CD4-positive, alpha-beta memory T cell (primary cell): Measurements from ENCODE around the gene BARD1. TPM values are rescaled to one million over a fixed set of nuclear protein-coding genes. Genes with fewer than 3 reads are reported as not detected.

ENCODE experiments used
- CTCF ChIA-PET: fragments of 350-600 bp; sonication (Branson Sonifier 250); formaldehyde crosslinking; loops from one replicate; lab custom pipeline; 2021; ENCODE audit warnings: inconsistent platforms; ENCODE audit not compliant: partially characterized antibody; lab: Charles Lee
- POLR2A ChIA-PET: fragments of 350-600 bp; sonication (Branson Sonifier 250); formaldehyde crosslinking; loops from one replicate; lab custom pipeline; 2021; ENCODE audit not compliant: partially characterized antibody; lab: Charles Lee
- DNase-seq, 5 donors: peaks; one replicate each; pipeline versions ENCODE4 v3.0.0 to v3.0.0-alpha.2; 2020 to 2022; ENCODE audit warnings: mixed read lengths in 1 of 5
- H3K27ac ChIP-seq: one replicate; pipeline ENCODE4 v1.7.0; 2013; ENCODE audit warnings: low read depth, low read length
- H3K27me3 ChIP-seq: 2 replicates; pipeline ENCODE4 v1.7.0; 2013; ENCODE audit warnings: mild to moderate bottlenecking, low read length, moderate library complexity; ENCODE audit not compliant: insufficient read depth
- H3K36me3 ChIP-seq: 2 replicates; pipeline ENCODE4 v1.7.0; 2013; ENCODE audit warnings: mild to moderate bottlenecking, low read length, moderate library complexity; ENCODE audit not compliant: insufficient read depth
- H3K4me1 ChIP-seq: 2 replicates; pipeline ENCODE4 v1.7.0; 2013; ENCODE audit warnings: mild to moderate bottlenecking, low read length, moderate library complexity; ENCODE audit not compliant: insufficient read depth
- H3K4me3 ChIP-seq, 2 donors: one replicate each; pipeline ENCODE4 v1.7.0; 2013; ENCODE audit warnings: low read length in 2 of 2, mild to moderate bottlenecking in 1 of 2
- H3K9me3 ChIP-seq, 2 donors: one replicate each; pipeline ENCODE4 v1.7.0; 2013; ENCODE audit warnings: low read length in 2 of 2, control low read depth in 1 of 2; ENCODE audit not compliant: control insufficient read depth in 1 of 2
- H3K27ac Mint-ChIP-seq, 7 donors: one replicate each; pipeline ENCODE4 v1.8.0; 2020 to 2021; ENCODE audit warnings: mixed read lengths in 7 of 7, mild to moderate bottlenecking in 6 of 7, inconsistent platforms in 3 of 7, moderate library complexity in 3 of 7
- H3K27me3 Mint-ChIP-seq, 2 donors: one replicate each; pipeline ENCODE4 v1.8.0; 2020 to 2021; ENCODE audit warnings: mixed read lengths in 2 of 2
- H3K36me3 Mint-ChIP-seq, 2 donors: one replicate each; pipeline ENCODE4 v1.8.0; 2020 to 2021; ENCODE audit warnings: mixed read lengths in 2 of 2, inconsistent platforms in 1 of 2, mild to moderate bottlenecking in 1 of 2
- H3K4me1 Mint-ChIP-seq, 4 donors: one replicate each; pipeline ENCODE4 v1.8.0; 2020 to 2021; ENCODE audit warnings: mixed read lengths in 4 of 4, mild to moderate bottlenecking in 1 of 4
- H3K4me3 Mint-ChIP-seq, 8 donors: one replicate each; pipeline ENCODE4 v1.8.0; 2020 to 2021; ENCODE audit warnings: mixed read lengths in 8 of 8, mild to moderate bottlenecking in 7 of 8, moderate library complexity in 6 of 8, inconsistent platforms in 3 of 8
- H3K9me3 Mint-ChIP-seq, 8 donors: one replicate each; pipeline ENCODE4 v1.8.0; 2020 to 2021; ENCODE audit warnings: mixed read lengths in 8 of 8, mild to moderate bottlenecking in 5 of 8, inconsistent platforms in 3 of 8, moderate library complexity in 1 of 8
- intact Hi-C: fragments of 100-400 bp; cut with micrococcal nuclease; formaldehyde crosslinking; loops from one replicate; pipeline ENCODE4 v1.15.1; 2023
- polyA plus RNA-seq, 2 donors: library from polyadenylated mRNA; unstranded; fragments of 300-500 nt; fragmentation: Illumina TruSeq; gene quantifications; one replicate each; pipeline ENCODE4 v1.2.3, GENCODE V29; 2021
- total RNA-seq, 2 experiments: library from RNA; stranded (reverse); gene quantifications; one replicate each; pipeline ENCODE4 v1.2.3, GENCODE V29; 2021

The BARD1 gene
- total and polyA plus RNA-seq, 4 experiments from 2014 or later = 5.2 to 9.2 (median 7.1) TPM

GRCh38 chr2:214715025-214715424, 94.5 kb downstream of the BARD1 start:
- H3K4me1 Mint-ChIP-seq = peaks cover 0 to 16% (median 12%) of the 10 kb centered on the region in 4 donors
- H3K36me3 Mint-ChIP-seq = peaks cover 7 to 18% of the 10 kb centered on the region in 2 donors
- H3K4me1 ChIP-seq = no peaks in the 10 kb centered on the region
- peaks cover 0 to 2% (median 0%) of the 10 kb centered on the region in 8 donors for H3K9me3 Mint-ChIP-seq
- no peak overlapping the region for H3K4me3 Mint-ChIP-seq
- H3K9me3 ChIP-seq = no peaks in the 10 kb centered on the region
- no peaks in the 10 kb centered on the region for H3K27me3 ChIP-seq
- ChIA-PET POLR2A (no interaction called here), CTCF (no interaction called here)
- DNase-seq = no peak
- no peaks in the 10 kb centered on the region for H3K27me3 Mint-ChIP-seq
- no peaks in the 10 kb centered on the region for H3K36me3 ChIP-seq
- no peak overlapping the region for H3K27ac Mint-ChIP-seq
- H3K4me3 ChIP-seq = no peak overlapping the region
- intact Hi-C loops = no loop called here
- H3K27ac ChIP-seq = no peak overlapping the region

- Mint-ChIP-seq H3K27me3 (no peaks in the 10 kb centered on the region), H3K4me1 (peaks cover 0 to 22% (median 15%) of the 10 kb centered on the region in 4 donors), H3K27ac (no peak overlapping the region), H3K4me3 (no peak overlapping the region), H3K9me3 (peaks cover 0 to under 1% (median 0%) of the 10 kb centered on the region in 8 donors), H3K36me3 (peaks cover 0 to 12% of the 10 kb centered on the region in 2 donors)
- Histone ChIP-seq H3K27ac (no peak overlapping the region), H3K27me3 (no peaks in the 10 kb centered on the region), H3K4me3 (no peak overlapping the region), H3K36me3 (no peaks in the 10 kb centered on the region), H3K9me3 (no peaks in the 10 kb centered on the region), H3K4me1 (no peaks in the 10 kb centered on the region)
- ChIA-PET POLR2A (no interaction called here), CTCF (interaction anchor here (0.8 kb wide), 1 partner anchor 11 kb away, joined by 5 read pairs; no protein-coding TSS in a partner anchor)
- intact Hi-C loops = no loop called here
- no peak for DNase-seq
These were observed 96.2 kb downstream of the BARD1 start for GRCh38 chr2:214713080-214713830.

DNA sequence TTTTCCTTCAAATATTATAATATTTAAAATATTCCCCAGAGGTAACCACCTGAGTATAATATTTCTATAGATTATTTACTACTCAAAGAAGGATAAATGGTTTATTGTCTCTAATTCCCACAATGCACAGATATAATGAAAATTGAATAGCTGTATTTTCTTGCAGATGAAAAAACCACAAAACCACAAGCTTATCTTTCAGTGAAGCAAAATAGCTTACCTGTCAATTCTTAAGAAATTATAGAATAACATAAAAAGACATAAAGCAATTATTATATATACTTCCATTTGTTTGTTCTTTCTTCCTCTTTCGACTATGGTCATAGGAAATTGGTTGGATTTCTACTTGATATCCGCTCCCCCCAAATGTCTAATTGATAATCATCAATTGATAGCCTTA, 98.8 kb downstream of the BARD1 start:
- POLR2A ChIA-PET = no interaction called here
- Histone ChIP-seq H3K27ac (no peak overlapping the region), H3K4me3 (no peak overlapping the region), H3K27me3 (no peaks in the 10 kb centered on the region), H3K9me3 (no peaks in the 10 kb centered on the region), H3K36me3 (no peaks in the 10 kb centered on the region), H3K4me1 (no peaks in the 10 kb centered on the region)
- Mint-ChIP-seq H3K9me3 (no peaks in the 10 kb centered on the region), H3K27ac (peak overlapping the region in 1 of 7 donors; percentile 2), H3K4me1 (peaks cover 0 to 14% (median 9%) of the 10 kb centered on the region in 4 donors), H3K27me3 (no peaks in the 10 kb centered on the region), H3K4me3 (no peak overlapping the region), H3K36me3 (no peaks in the 10 kb centered on the region)
- intact Hi-C loops = no loop called here
- CTCF ChIA-PET = no interaction called here
- peak in 1 of 5 donors; percentile 3 for DNase-seq

- POLR2A ChIA-PET = no interaction called here
- no peaks in the 10 kb centered on the region for H3K27me3 ChIP-seq
- no peak overlapping the region for H3K27ac Mint-ChIP-seq
- CTCF ChIA-PET = no interaction called here
- H3K4me1 ChIP-seq = no peaks in the 10 kb centered on the region
- no peak overlapping the region for H3K4me3 ChIP-seq
- peaks cover 0 to 14% (median 9%) of the 10 kb centered on the region in 4 donors for H3K4me1 Mint-ChIP-seq
- no peak for DNase-seq
- no peaks in the 10 kb centered on the region for H3K36me3 Mint-ChIP-seq
- intact Hi-C loops = no loop called here
- no peak overlapping the region for H3K4me3 Mint-ChIP-seq
- peaks cover 0 to 5% (median 0%) of the 10 kb centered on the region in 8 donors for H3K9me3 Mint-ChIP-seq
- H3K36me3 ChIP-seq = no peaks in the 10 kb centered on the region
- peaks cover 0 to 1% of the 10 kb centered on the region in 2 donors for H3K27me3 Mint-ChIP-seq
- no peak overlapping the region for H3K27ac ChIP-seq
- no peaks in the 10 kb centered on the region for H3K9me3 ChIP-seq
These were observed 102.5 kb downstream of the BARD1 start for GRCh38 chr2:214706986-214707385.

- intact Hi-C loops = no loop called here
- Histone ChIP-seq H3K27me3 (no peaks in the 10 kb centered on the region), H3K4me1 (no peaks in the 10 kb centered on the region), H3K4me3 (no peak overlapping the region), H3K27ac (no peak overlapping the region), H3K36me3 (no peaks in the 10 kb centered on the region), H3K9me3 (no peaks in the 10 kb centered on the region)
- CTCF ChIA-PET = interaction anchor here (0.7 kb wide), 1 partner anchor 21 kb away, joined by 3 read pairs; no protein-coding TSS in a partner anchor
- Mint-ChIP-seq H3K36me3 (peaks cover 0 to 3% of the 10 kb centered on the region in 2 donors), H3K27me3 (peaks cover 1 to 3% of the 10 kb centered on the region in 2 donors), H3K4me1 (no peaks in the 10 kb centered on the region), H3K27ac (no peak overlapping the region), H3K9me3 (peaks cover 0 to 22% (median 14%) of the 10 kb centered on the region in 8 donors), H3K4me3 (no peak overlapping the region)
- no peak for DNase-seq
- POLR2A ChIA-PET = no interaction called here
These were observed 110.2 kb downstream of the BARD1 start for GRCh38 chr2:214699236-214699635.

- POLR2A ChIA-PET = no interaction called here
- H3K9me3 Mint-ChIP-seq = peaks cover 0 to 23% (median 15%) of the 10 kb centered on the region in 8 donors
- no peaks in the 10 kb centered on the region for H3K4me1 Mint-ChIP-seq
- no peak overlapping the region for H3K27ac Mint-ChIP-seq
- no peak overlapping the region for H3K27ac ChIP-seq
- peaks cover 0 to 3% of the 10 kb centered on the region in 2 donors for H3K36me3 Mint-ChIP-seq
- intact Hi-C loops = no loop called here
- no peaks in the 10 kb centered on the region for H3K27me3 ChIP-seq
- H3K27me3 Mint-ChIP-seq = peaks cover 0 to 3% of the 10 kb centered on the region in 2 donors
- CTCF ChIA-PET = no interaction called here
- DNase-seq = no peak
- no peak overlapping the region for H3K4me3 Mint-ChIP-seq
- H3K4me1 ChIP-seq = no peaks in the 10 kb centered on the region
- no peak overlapping the region for H3K4me3 ChIP-seq
- no peaks in the 10 kb centered on the region for H3K9me3 ChIP-seq
- no peaks in the 10 kb centered on the region for H3K36me3 ChIP-seq
These were observed 112.8 kb downstream of the BARD1 start for GRCh38 chr2:214696681-214697080.

DNA sequence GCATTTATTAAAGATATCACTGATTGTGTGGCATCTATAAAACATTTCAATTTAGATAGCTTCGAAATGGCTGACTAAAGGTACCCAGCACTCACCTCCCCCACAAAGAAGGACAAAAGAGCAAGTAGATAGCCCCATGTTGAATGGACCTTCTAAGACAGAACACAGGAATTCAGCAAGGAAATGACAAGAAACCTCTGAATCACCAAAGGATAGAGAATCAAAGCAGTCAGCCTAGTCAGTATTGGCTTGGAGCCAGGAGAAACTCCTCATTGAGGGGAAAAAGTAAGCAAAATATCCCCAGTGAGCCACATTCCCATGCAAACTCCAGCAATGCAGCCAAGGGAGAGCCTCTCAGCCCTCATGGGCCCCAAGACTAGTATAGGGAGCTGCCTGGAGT, 113.7 kb downstream of the BARD1 start:
- no peaks in the 10 kb centered on the region for H3K9me3 ChIP-seq
- H3K36me3 ChIP-seq = no peaks in the 10 kb centered on the region
- no peaks in the 10 kb centered on the region for H3K4me1 ChIP-seq
- CTCF ChIA-PET = no interaction called here
- no peaks in the 10 kb centered on the region for H3K4me1 Mint-ChIP-seq
- no peak overlapping the region for H3K27ac ChIP-seq
- intact Hi-C loops = no loop called here
- POLR2A ChIA-PET = no interaction called here
- no peak overlapping the region for H3K27ac Mint-ChIP-seq
- no peak for DNase-seq
- no peaks in the 10 kb centered on the region for H3K27me3 ChIP-seq
- H3K27me3 Mint-ChIP-seq = peaks cover 0 to 3% of the 10 kb centered on the region in 2 donors
- no peak overlapping the region for H3K4me3 Mint-ChIP-seq
- H3K9me3 Mint-ChIP-seq = peaks cover 0 to 17% (median 9%) of the 10 kb centered on the region in 8 donors
- H3K36me3 Mint-ChIP-seq = peaks cover 0 to 3% of the 10 kb centered on the region in 2 donors
- no peak overlapping the region for H3K4me3 ChIP-seq
